B cell (primary cell): Measurements from ENCODE around the gene CEP112.

Source experiments
- CTCF ChIP-seq: fragments of 200-600 bp; IDR thresholded peaks from one replicate; pipeline ENCODE4 v1.8.0; 2022; ENCODE audit warnings: antibody characterized with exemption, mild to moderate bottlenecking
- EZH2 ChIP-seq: IDR thresholded peaks from 2 replicates; pipeline ENCODE4 v1.6.1; 2012; ENCODE audit warnings: borderline replicate concordance, low read depth, mild to moderate bottlenecking, moderate library complexity, low read length; ENCODE audit not compliant: insufficient read depth, poor library complexity, severe bottlenecking

GRCh38 chr17:66185862-66186261 lies 6.1 kb downstream of the CEP112 start:
- TF ChIP-seq CTCF (no peak), EZH2 (no peak)
